Stomach (tissue), 4 donors: ENCODE data around the gene DDAH1.

ENCODE experiments used
- CTCF ChIP-seq, 7 experiments: fragments of 450-650 bp in 4 of 7; fragments of 200-600 bp in 3 of 7; sonication (generic) in 3 of 7; IDR thresholded peaks; one replicate each; pipeline ENCODE4 v1.5.1; 2016 to 2019; ENCODE audit warnings: antibody characterized with exemption in 7 of 7, control low read depth in 2 of 7, mild to moderate bottlenecking in 1 of 7
- POLR2A ChIP-seq, 4 donors: fragments of 450-650 bp; IDR thresholded peaks; one replicate each; pipeline ENCODE4 v1.6.1; 2016; ENCODE audit warnings: antibody characterized with exemption in 4 of 4, control low read depth in 2 of 4, mild to moderate bottlenecking in 1 of 4, moderate library complexity in 1 of 4

GRCh38 chr1:85359874-85360721, 104.9 kb downstream of the DDAH1 start:
- TF ChIP-seq CTCF (IDR thresholded peaks at IDR 0.05): no peak
- TF ChIP-seq POLR2A (IDR thresholded peaks at IDR 0.05): no peak
